ENCODE results near the gene TBC1D17. TPM values are rescaled to one million over a fixed set of nuclear protein-coding genes. Genes with fewer than 3 reads are reported as not detected.

TBC1D17 gene
- polyA plus RNA-seq, 1 donor from 2014 or later, result 13.1 TPM

- Histone ChIP-seq H4K20me1 (ENCODE audit: insufficient read depth) (peaks cover 43% of the 10 kb centered on the region), H3K27ac (ENCODE audit: low read length) (no peak overlapping the region)
These were observed 22.2 kb upstream of the TBC1D17 start for GRCh38 chr19:49855277-49855675.

GRCh38 chr19:49855676-49856573, 21.6 kb upstream of the TBC1D17 start:
- peaks cover 43% of the 10 kb centered on the region for H4K20me1 ChIP-seq (ENCODE audit: insufficient read depth)
- TF ChIP-seq RAD21 (conservative IDR thresholded peaks at IDR 0.05) (no peak), MXI1 (conservative IDR thresholded peaks at IDR 0.05; ENCODE audit: poor library complexity, severe bottlenecking) (no peak), EP300 (conservative IDR thresholded peaks at IDR 0.05; ENCODE audit: poor library complexity, severe bottlenecking) (no peak), POLR2AphosphoS5 (IDR thresholded peaks at IDR 0.05) (no peak), SMC3 (conservative IDR thresholded peaks at IDR 0.05; ENCODE audit: poor library complexity) (no peak), EZH2 (IDR thresholded peaks at IDR 0.05; ENCODE audit: borderline replicate concordance, insufficient read depth, low read length, poor library complexity, severe bottlenecking) (no peak)
- TF ChIP-seq, protein P1, sequence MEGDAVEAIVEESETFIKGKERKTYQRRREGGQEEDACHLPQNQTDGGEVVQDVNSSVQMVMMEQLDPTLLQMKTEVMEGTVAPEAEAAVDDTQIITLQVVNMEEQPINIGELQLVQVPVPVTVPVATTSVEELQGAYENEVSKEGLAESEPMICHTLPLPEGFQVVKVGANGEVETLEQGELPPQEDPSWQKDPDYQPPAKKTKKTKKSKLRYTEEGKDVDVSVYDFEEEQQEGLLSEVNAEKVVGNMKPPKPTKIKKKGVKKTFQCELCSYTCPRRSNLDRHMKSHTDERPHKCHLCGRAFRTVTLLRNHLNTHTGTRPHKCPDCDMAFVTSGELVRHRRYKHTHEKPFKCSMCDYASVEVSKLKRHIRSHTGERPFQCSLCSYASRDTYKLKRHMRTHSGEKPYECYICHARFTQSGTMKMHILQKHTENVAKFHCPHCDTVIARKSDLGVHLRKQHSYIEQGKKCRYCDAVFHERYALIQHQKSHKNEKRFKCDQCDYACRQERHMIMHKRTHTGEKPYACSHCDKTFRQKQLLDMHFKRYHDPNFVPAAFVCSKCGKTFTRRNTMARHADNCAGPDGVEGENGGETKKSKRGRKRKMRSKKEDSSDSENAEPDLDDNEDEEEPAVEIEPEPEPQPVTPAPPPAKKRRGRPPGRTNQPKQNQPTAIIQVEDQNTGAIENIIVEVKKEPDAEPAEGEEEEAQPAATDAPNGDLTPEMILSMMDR (IDR thresholded peaks at IDR 0.05; ENCODE audit: poor library complexity, severe bottlenecking), result no peak

More at GRCh38 chr19:49855277-49855675, 22.2 kb upstream of the TBC1D17 start:
- Histone ChIP-seq H3K9ac (ENCODE audit: low read length) (no peak overlapping the region), H3K36me3 (ENCODE audit: insufficient read depth, low read length) (no peaks in the 10 kb centered on the region), H2AFZ (ENCODE audit: low read depth, low read length) (no peak overlapping the region), H3K27me3 (ENCODE audit: insufficient read depth, low read depth, low read length) (no peaks in the 10 kb centered on the region), H3K79me2 (replicated peaks; ENCODE audit: insufficient read depth, low read length) (peaks cover 36% of the 10 kb centered on the region), H3F3A (ENCODE audit: insufficient read depth, low read length, poor library complexity, severe bottlenecking) (no peaks in the 10 kb centered on the region), H3K9me3 (ENCODE audit: low read length) (no peaks in the 10 kb centered on the region), H3K4me3 (ENCODE audit: low read length) (no peak overlapping the region), H3K4me2 (ENCODE audit: low read length) (no peak overlapping the region), H3K9me2 (ENCODE audit: insufficient read depth, low read length) (no peaks in the 10 kb centered on the region)
- TF ChIP-seq EP300 (conservative IDR thresholded peaks at IDR 0.05; ENCODE audit: poor library complexity, severe bottlenecking), result no peak
- no peak for TF ChIP-seq EZH2 (IDR thresholded peaks at IDR 0.05; ENCODE audit: borderline replicate concordance, insufficient read depth, low read length, poor library complexity, severe bottlenecking)
- no peak for TF ChIP-seq MXI1 (conservative IDR thresholded peaks at IDR 0.05; ENCODE audit: poor library complexity, severe bottlenecking)
- TF ChIP-seq SMC3 (conservative IDR thresholded peaks at IDR 0.05; ENCODE audit: poor library complexity), result no peak
- TF ChIP-seq RAD21 (conservative IDR thresholded peaks at IDR 0.05), result no peak
- TF ChIP-seq REST (IDR thresholded peaks at IDR 0.05; ENCODE audit: borderline replicate concordance), result no peak
- TF ChIP-seq, protein P1 (IDR thresholded peaks at IDR 0.05; ENCODE audit: poor library complexity, severe bottlenecking), result no peak
- no peak for TF ChIP-seq TAF1 (IDR thresholded peaks at IDR 0.05; ENCODE audit: low read depth)
- no peak for TF ChIP-seq POLR2AphosphoS5 (IDR thresholded peaks at IDR 0.05)

More at GRCh38 chr19:49855676-49856573, 21.6 kb upstream of the TBC1D17 start:
- H3K36me3 ChIP-seq (ENCODE audit: insufficient read depth, low read length), result no peaks in the 10 kb centered on the region
- no peak overlapping the region for H3K4me3 ChIP-seq (ENCODE audit: low read length)
- no peaks in the 10 kb centered on the region for H3K9me3 ChIP-seq (ENCODE audit: low read length)
- H3K9me2 ChIP-seq (ENCODE audit: insufficient read depth, low read length), result no peaks in the 10 kb centered on the region
- H3K9ac ChIP-seq (ENCODE audit: low read length), result no peak overlapping the region
- H2AFZ ChIP-seq (ENCODE audit: low read depth, low read length), result no peak overlapping the region
- peaks cover 36% of the 10 kb centered on the region for H3K79me2 ChIP-seq (replicated peaks; ENCODE audit: insufficient read depth, low read length)
- no peaks in the 10 kb centered on the region for H3K27me3 ChIP-seq (ENCODE audit: insufficient read depth, low read depth, low read length)
- no peaks in the 10 kb centered on the region for H3F3A ChIP-seq (ENCODE audit: insufficient read depth, low read length, poor library complexity, severe bottlenecking)
- H3K27ac ChIP-seq (ENCODE audit: low read length), result no peak overlapping the region
- H3K4me2 ChIP-seq (ENCODE audit: low read length), result no peak overlapping the region

Measured in neural cell (in vitro differentiated cells).